Mesendoderm (in vitro differentiated cells): ENCODE measurements around the gene PDSS2.
A peak's percentile ranks its signal among the peaks of the same experiment; 100 is the strongest.
"Not testable (repeated sequence)": the region's sequence is repeated elsewhere in the genome, so short reads cannot be mapped to it uniquely, and the experiment has no call there.

ENCODE experiments used
- DNase-seq: peaks from one replicate; pipeline ENCODE4 v3.0.0; 2013
- H2AK5ac ChIP-seq: 2 replicates; pipeline ENCODE4 v1.6.1; 2013; ENCODE audit warnings: low read length, inconsistent platforms
- H2BK120ac ChIP-seq: 2 replicates; pipeline ENCODE4 v1.6.1; 2013; ENCODE audit warnings: low read depth, mild to moderate bottlenecking, low read length, moderate library complexity, mixed read lengths
- H2BK15ac ChIP-seq: replicated peaks from 2 replicates; pipeline ENCODE4 v1.6.1; 2013; ENCODE audit warnings: low read depth, mild to moderate bottlenecking, moderate library complexity
- H2BK5ac ChIP-seq: 2 replicates; pipeline ENCODE4 v1.6.1; 2013; ENCODE audit warnings: low read length, inconsistent platforms
- H3K18ac ChIP-seq: 2 replicates; pipeline ENCODE4 v1.6.1; 2013; ENCODE audit warnings: mild to moderate bottlenecking, low read length, mixed read lengths
- H3K23ac ChIP-seq: one replicate; pipeline ENCODE4 v1.6.1; 2013; ENCODE audit warnings: low read length
- H3K27ac ChIP-seq: 2 replicates; pipeline ENCODE4 v1.5.1; 2013; ENCODE audit warnings: low read depth, mild to moderate bottlenecking, inconsistent platforms, low read length, moderate library complexity
- H3K27me3 ChIP-seq: 2 replicates; pipeline ENCODE4 v1.6.1; 2013; ENCODE audit warnings: low read length, control low read depth, mild to moderate bottlenecking, inconsistent platforms; ENCODE audit not compliant: insufficient read depth, poor library complexity
- H3K36me3 ChIP-seq: 2 replicates; pipeline ENCODE4 v1.6.1; 2013; ENCODE audit warnings: low read length, inconsistent platforms; ENCODE audit not compliant: control insufficient read depth, insufficient read depth
- H3K4ac ChIP-seq: one replicate; pipeline ENCODE4 v1.6.1; 2013; ENCODE audit warnings: low read depth, mild to moderate bottlenecking, low read length, moderate library complexity
- H3K4me1 ChIP-seq: 2 replicates; pipeline ENCODE4 v1.6.1; 2013; ENCODE audit warnings: low read depth, low read length, inconsistent platforms; ENCODE audit not compliant: control insufficient read depth
- H3K4me2 ChIP-seq: 2 replicates; pipeline ENCODE4 v1.6.1; 2013; ENCODE audit warnings: low read length
- H3K4me3 ChIP-seq: 2 replicates; pipeline ENCODE4 v1.5.1; 2013; ENCODE audit warnings: mild to moderate bottlenecking, low read length
- H3K56ac ChIP-seq: one replicate; pipeline ENCODE4 v1.6.1; 2013; ENCODE audit warnings: low read length
- H3K79me1 ChIP-seq: 2 replicates; pipeline ENCODE4 v1.6.1; 2013; ENCODE audit warnings: low read length, inconsistent platforms
- H3K79me2 ChIP-seq: 2 replicates; pipeline ENCODE4 v1.6.1; 2013; ENCODE audit warnings: mild to moderate bottlenecking, low read length; ENCODE audit not compliant: control insufficient read depth, insufficient read depth
- H3K9ac ChIP-seq: 2 replicates; pipeline ENCODE4 v1.6.1; 2013; ENCODE audit warnings: low read length, inconsistent platforms
- H4K5ac ChIP-seq: one replicate; pipeline ENCODE4 v1.6.1; 2013; ENCODE audit warnings: low read length
- H4K8ac ChIP-seq: one replicate; pipeline ENCODE4 v1.6.1; 2013; ENCODE audit warnings: low read depth, mild to moderate bottlenecking, control low read depth, low read length, moderate library complexity
- WGBS: extraction: QIAGEN DNeasy Blood & Tissue Kit; methylation state at CpG from one replicate; pipeline ENCODE4 v1.1.7; 2013; ENCODE audit warnings: low lambda C conversion rate, missing lambda C conversion rate; ENCODE audit not compliant: insufficient coverage; ENCODE audit errors: extremely low coverage; 5-methylcytosine and 5-hydroxymethylcytosine counted together

PDSS2 gene

DNA sequence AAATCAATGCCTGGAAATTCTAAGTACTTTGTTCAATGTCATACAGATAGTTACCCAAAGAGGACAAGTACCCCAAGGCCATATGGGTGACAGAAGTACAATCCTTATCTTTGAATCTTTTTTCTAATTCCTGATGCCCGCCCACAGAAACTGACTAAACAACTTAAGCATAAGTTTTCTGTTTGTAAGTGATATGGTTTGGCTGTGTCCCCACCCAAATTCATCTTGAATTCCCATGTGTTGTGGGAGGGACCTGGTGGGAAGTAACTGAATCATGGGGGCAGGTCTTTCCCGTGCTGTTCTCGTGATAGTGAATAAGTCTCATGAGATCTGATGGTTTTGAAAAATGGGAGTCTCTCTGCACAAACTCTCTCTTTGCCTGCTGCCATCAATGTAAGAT lies 153.4 kb downstream of the PDSS2 start:
- H3K4ac ChIP-seq, H2AK5ac ChIP-seq, H3K4me3 ChIP-seq, H4K5ac ChIP-seq, H3K23ac ChIP-seq, H3K9ac ChIP-seq, H2BK15ac ChIP-seq, H3K36me3 ChIP-seq, H2BK120ac ChIP-seq, H3K4me2 ChIP-seq, DNase-seq, H3K79me2 ChIP-seq, H2BK5ac ChIP-seq, H3K79me1 ChIP-seq, H3K27ac ChIP-seq, H3K27me3 ChIP-seq, H3K4me1 ChIP-seq, H4K8ac ChIP-seq, H3K56ac ChIP-seq, H3K18ac ChIP-seq: not testable (repeated sequence)
- no CpG with 5 or more reads among the region's 3 CpGs for WGBS

DNA sequence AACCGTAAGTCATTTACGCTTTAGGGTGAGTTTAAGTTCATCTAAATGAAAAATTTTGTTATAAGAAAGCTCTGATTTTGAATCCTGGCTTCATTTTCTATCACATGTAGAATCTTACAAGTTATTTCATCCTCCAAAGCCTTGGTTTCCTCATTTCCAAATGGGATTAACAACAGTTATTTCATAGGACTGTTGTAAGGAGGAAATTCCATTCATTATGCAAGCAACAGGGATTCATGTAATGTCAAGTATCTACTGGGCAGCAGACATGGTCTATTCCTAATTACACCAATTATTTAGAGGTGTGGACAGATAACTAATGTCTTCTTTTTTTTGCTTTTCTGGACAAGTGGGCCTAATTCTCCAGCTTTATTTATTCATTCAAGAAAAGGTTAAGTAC lies 154.0 kb downstream of the PDSS2 start:
- no CpG with 5 or more reads among the region's 2 CpGs for WGBS

DNA sequence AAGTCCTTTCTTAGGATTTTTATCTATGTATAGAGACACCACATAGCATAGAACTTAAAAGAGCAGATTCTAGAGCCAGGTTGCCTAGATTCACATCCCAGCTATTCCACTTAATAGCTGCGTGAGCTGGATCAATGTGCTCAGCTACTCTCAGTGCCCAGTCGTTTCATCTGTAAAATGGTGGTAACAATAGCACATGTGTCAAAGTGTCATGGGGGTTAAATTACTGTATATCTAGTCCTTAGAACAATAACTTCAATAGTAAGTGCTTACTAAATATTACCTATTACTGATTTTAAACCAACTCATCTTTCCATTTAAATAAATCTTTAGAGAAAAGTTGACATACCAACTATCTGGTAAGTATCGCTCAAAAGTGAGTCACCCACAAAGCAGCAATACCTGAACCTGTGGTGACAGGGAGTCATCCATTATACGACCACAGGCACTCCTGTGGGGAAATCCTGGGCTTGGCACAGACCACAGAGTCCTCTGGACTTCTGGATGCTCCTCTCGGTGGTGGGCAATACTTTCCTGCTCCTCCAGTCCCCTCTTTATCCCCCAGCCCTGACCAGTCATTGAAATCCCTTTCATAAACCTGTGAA lies 154.8 kb downstream of the PDSS2 start:
- Histone ChIP-seq H3K9ac (no peak overlapping the region), H3K79me1 (no peaks in the 10 kb centered on the region), H3K27ac (no peak overlapping the region), H3K36me3 (no peaks in the 10 kb centered on the region), H3K18ac (no peak overlapping the region), H2AK5ac (no peak overlapping the region), H3K27me3 (no peaks in the 10 kb centered on the region), H3K4ac (no peak overlapping the region), H3K4me1 (no peaks in the 10 kb centered on the region), H3K4me3 (no peak overlapping the region), H3K23ac (no peak overlapping the region), H3K4me2 (no peak overlapping the region), H4K8ac (no peak overlapping the region), H2BK120ac (no peak overlapping the region), H2BK15ac (no peak overlapping the region), H3K79me2 (no peaks in the 10 kb centered on the region), H3K56ac (no peak overlapping the region), H2BK5ac (no peak overlapping the region), H4K5ac (no peak overlapping the region)
- no peak for DNase-seq
- no CpG with 5 or more reads among the region's 5 CpGs for WGBS

More for the DNA sequence above, 154.0 kb downstream of the PDSS2 start:
- no peaks in the 10 kb centered on the region for H3K79me1 ChIP-seq
- H3K4ac ChIP-seq, result no peak overlapping the region
- H3K27me3 ChIP-seq, result no peaks in the 10 kb centered on the region
- no peak overlapping the region for H3K27ac ChIP-seq
- H2BK120ac ChIP-seq, result no peak overlapping the region
- H2BK5ac ChIP-seq, result no peak overlapping the region
- no peak overlapping the region for H3K4me2 ChIP-seq
- no peak overlapping the region for H2AK5ac ChIP-seq
- H3K18ac ChIP-seq, result no peak overlapping the region
- no peak overlapping the region for H3K4me3 ChIP-seq
- no peaks in the 10 kb centered on the region for H3K4me1 ChIP-seq
- H3K36me3 ChIP-seq, result no peaks in the 10 kb centered on the region
- no peak overlapping the region for H3K9ac ChIP-seq
- no peak overlapping the region for H4K5ac ChIP-seq
- no peak overlapping the region for H2BK15ac ChIP-seq
- H3K23ac ChIP-seq, result no peak overlapping the region
- no peak overlapping the region for H3K56ac ChIP-seq
- H4K8ac ChIP-seq, result no peak overlapping the region
- DNase-seq, result no peak
- no peaks in the 10 kb centered on the region for H3K79me2 ChIP-seq

DNA sequence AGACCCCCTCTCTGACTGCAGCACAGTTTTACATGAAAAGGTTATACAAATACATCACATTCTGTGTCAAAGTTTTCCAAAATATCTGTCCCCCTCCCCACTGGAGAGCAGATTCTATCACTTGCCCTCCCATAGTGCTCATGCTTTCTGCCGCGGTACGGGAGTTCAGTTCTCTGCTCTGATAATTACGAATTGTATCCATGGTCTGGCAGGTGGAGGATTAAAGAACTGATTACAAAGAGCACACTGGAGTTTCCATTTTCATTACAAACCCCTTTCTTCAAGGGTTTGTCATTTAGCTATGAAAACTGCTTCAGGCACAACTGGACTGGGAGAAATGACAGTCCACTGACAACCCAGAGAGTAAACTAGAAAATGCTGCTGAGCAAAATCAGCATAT lies 166.0 kb downstream of the PDSS2 start:
- no peak overlapping the region for H4K5ac ChIP-seq
- no peak for DNase-seq
- H3K79me1 ChIP-seq, result no peaks in the 10 kb centered on the region
- H3K4me1 ChIP-seq, result peaks cover 3% of the 10 kb centered on the region
- H3K9ac ChIP-seq, result no peak overlapping the region
- H3K4me3 ChIP-seq, result no peak overlapping the region
- no peak overlapping the region for H4K8ac ChIP-seq
- H3K27me3 ChIP-seq, result no peaks in the 10 kb centered on the region
- H2BK15ac ChIP-seq, result no peak overlapping the region
- no peak overlapping the region for H2BK5ac ChIP-seq
- WGBS, result no CpG with 5 or more reads among the region's 4 CpGs
- H3K79me2 ChIP-seq, result no peaks in the 10 kb centered on the region
- H3K4me2 ChIP-seq, result no peak overlapping the region
- H3K27ac ChIP-seq, result no peak overlapping the region
- H2AK5ac ChIP-seq, result no peak overlapping the region
- H3K23ac ChIP-seq, result no peak overlapping the region
- no peaks in the 10 kb centered on the region for H3K36me3 ChIP-seq
- H2BK120ac ChIP-seq, result no peak overlapping the region
- H3K4ac ChIP-seq, result no peak overlapping the region
- H3K18ac ChIP-seq, result no peak overlapping the region
- H3K56ac ChIP-seq, result no peak overlapping the region

DNA sequence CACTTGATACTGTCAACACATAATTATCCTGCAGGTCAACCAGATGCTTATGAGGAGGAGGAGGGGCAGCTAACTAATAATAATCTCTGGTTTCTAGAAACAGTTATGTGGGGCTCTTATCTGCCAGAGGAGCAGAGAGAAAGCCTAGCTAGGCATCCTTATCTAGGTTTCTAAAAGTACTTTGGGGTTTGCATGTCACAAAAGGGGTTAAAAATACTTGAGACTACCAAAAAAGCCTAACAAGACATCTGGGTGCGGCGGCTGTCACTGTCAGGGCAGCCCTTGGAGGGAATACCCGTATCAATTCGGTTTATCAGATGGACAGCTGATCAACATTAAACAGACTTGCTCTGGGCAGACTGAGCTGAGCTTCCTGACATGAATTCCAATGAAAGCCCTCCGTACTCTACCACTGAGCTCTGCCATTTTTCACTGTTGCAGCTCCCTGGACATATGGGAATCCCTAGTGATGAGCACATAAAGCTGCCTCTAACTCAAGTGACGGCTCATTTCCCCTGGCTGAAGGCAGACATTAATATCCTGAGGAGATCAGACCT lies 166.6 kb downstream of the PDSS2 start:
- Histone ChIP-seq H3K9ac (no peak overlapping the region), H3K27ac (no peak overlapping the region), H3K56ac (no peak overlapping the region), H3K79me2 (no peaks in the 10 kb centered on the region), H4K5ac (no peak overlapping the region), H3K79me1 (no peaks in the 10 kb centered on the region), H3K4ac (no peak overlapping the region), H3K4me3 (no peak overlapping the region), H2BK5ac (no peak overlapping the region), H2BK120ac (no peak overlapping the region), H3K18ac (no peak overlapping the region), H4K8ac (no peak overlapping the region), H2BK15ac (no peak overlapping the region), H3K27me3 (no peaks in the 10 kb centered on the region), H3K36me3 (no peaks in the 10 kb centered on the region), H3K23ac (no peak overlapping the region), H3K4me2 (no peak overlapping the region), H3K4me1 (peaks cover 3% of the 10 kb centered on the region), H2AK5ac (no peak overlapping the region)
- DNase-seq, result no peak
- WGBS, result no CpG with 5 or more reads among the region's 6 CpGs

DNA sequence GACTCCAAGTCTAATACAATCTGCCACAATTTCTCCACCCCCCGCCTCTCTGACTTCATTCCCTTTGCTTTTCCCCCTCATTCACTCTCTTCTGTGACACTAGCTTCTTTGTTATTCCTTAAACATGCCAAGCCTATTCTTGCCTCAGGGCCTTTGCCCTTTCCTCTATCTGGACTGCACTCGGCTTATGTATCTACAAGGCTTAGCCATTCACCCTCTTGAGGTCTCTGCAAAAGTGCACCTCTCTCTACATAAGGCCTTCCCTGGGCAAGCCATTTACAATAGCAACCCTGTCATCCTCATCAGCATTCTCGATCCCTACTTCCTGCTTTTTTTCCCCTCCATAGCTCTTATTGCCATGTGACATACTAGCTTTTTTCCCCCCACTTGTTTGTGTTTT lies 168.9 kb downstream of the PDSS2 start:
- H3K79me2 ChIP-seq, result no peaks in the 10 kb centered on the region
- DNase-seq, result peak; percentile 28
- no peak overlapping the region for H2AK5ac ChIP-seq
- no peak overlapping the region for H4K8ac ChIP-seq
- no peak overlapping the region for H4K5ac ChIP-seq
- no peaks in the 10 kb centered on the region for H3K27me3 ChIP-seq
- no peak overlapping the region for H2BK15ac ChIP-seq
- no peaks in the 10 kb centered on the region for H3K79me1 ChIP-seq
- H3K4me3 ChIP-seq, result no peak overlapping the region
- H3K4me1 ChIP-seq, result peaks cover 3% of the 10 kb centered on the region
- no peaks in the 10 kb centered on the region for H3K36me3 ChIP-seq
- H3K27ac ChIP-seq, result no peak overlapping the region
- no peak overlapping the region for H3K9ac ChIP-seq
- no peak overlapping the region for H2BK120ac ChIP-seq
- no peak overlapping the region for H2BK5ac ChIP-seq
- no peak overlapping the region for H3K4me2 ChIP-seq
- no peak overlapping the region for H3K18ac ChIP-seq
- H3K56ac ChIP-seq, result no peak overlapping the region
- WGBS, result no CpG with 5 or more reads among the region's 3 CpGs
- no peak overlapping the region for H3K4ac ChIP-seq
- no peak overlapping the region for H3K23ac ChIP-seq
